ENCODE results near the gene GAPVD1. TPM values are rescaled to one million over a fixed set of nuclear protein-coding genes. Genes with fewer than 3 reads are reported as not detected.

Gene GAPVD1
- total and polyA plus RNA-seq, 2 of the 13 experiments (the other 11 are each of a cell fraction or from before 2014, with no cell fraction given) = 11.1 to 33.2 TPM

- Histone ChIP-seq H3K9ac (ENCODE audit: insufficient read depth, low read depth, low read length) (no peak overlapping the region), H2AFZ (ENCODE audit: low read length) (no peak overlapping the region), H3K27ac (ENCODE audit: extremely low read length, insufficient read depth, low read length) (no peak overlapping the region), H3K4me1 (ENCODE audit: insufficient read depth, low read length) (no peaks in the 10 kb centered on the region), H3K9me3 (ENCODE audit: low read length) (no peaks in the 10 kb centered on the region), H3K79me2 (ENCODE audit: insufficient read depth, low read length) (no peaks in the 10 kb centered on the region), H3K4me3 (replicated peaks in 1 of 3; ENCODE audit: insufficient read depth in 1 of 3, low read depth in 2 of 3, low read length in 3 of 3) (no peak overlapping the region), H3K27me3 (ENCODE audit: control insufficient read depth in 1 of 2, insufficient read depth in 2 of 2, low read length in 2 of 2) (no peaks in the 10 kb centered on the region), H3K36me3 (replicated peaks in 1 of 2; ENCODE audit: control insufficient read depth in 1 of 2, insufficient read depth in 2 of 2, low read length in 2 of 2) (peaks cover 18 to 71% of the 10 kb centered on the region in 2 experiments), H4K20me1 (ENCODE audit: insufficient read depth, low read length) (no peaks in the 10 kb centered on the region), H3K4me2 (ENCODE audit: low read depth, low read length) (no peak overlapping the region)
- ChIA-PET CTCF (ENCODE audit: low intra/inter-chr PET ratio, low total read pairs) (no interaction called here), POLR2A (no interaction called here)
- WGBS (ENCODE audit: low lambda C conversion rate) = 96% methylated on average over 3 of the region's 3 CpGs
- intact Hi-C loops (cut with micrococcal nuclease; ENCODE audit: unreplicated experiment) = no loop called here
- DNase-seq (ENCODE audit: low spot score) (no peak), ATAC-seq (no peak), FAIRE-seq (no peak)
- in situ Hi-C loops (cut with HindIII; ENCODE audit: extremely low pct_ligation_motif_present, low pct_unique_long_range_greater_than_20kb) = no loop called here
- no TSS peak for BruUV-seq (replicated peaks)
- TF ChIP-seq, protein P1, sequence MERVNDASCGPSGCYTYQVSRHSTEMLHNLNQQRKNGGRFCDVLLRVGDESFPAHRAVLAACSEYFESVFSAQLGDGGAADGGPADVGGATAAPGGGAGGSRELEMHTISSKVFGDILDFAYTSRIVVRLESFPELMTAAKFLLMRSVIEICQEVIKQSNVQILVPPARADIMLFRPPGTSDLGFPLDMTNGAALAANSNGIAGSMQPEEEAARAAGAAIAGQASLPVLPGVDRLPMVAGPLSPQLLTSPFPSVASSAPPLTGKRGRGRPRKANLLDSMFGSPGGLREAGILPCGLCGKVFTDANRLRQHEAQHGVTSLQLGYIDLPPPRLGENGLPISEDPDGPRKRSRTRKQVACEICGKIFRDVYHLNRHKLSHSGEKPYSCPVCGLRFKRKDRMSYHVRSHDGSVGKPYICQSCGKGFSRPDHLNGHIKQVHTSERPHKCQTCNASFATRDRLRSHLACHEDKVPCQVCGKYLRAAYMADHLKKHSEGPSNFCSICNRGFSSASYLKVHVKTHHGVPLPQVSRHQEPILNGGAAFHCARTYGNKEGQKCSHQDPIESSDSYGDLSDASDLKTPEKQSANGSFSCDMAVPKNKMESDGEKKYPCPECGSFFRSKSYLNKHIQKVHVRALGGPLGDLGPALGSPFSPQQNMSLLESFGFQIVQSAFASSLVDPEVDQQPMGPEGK (CRISPR knock-in tag; IDR thresholded peaks at IDR 0.05) = no peak
- no peak for TF ChIP-seq NFAT5 (CRISPR knock-in tag; IDR thresholded peaks at IDR 0.05)
- TF ChIP-seq RXRB (CRISPR knock-in tag; IDR thresholded peaks at IDR 0.05; ENCODE audit: borderline replicate concordance) = no peak
- no peak for TF ChIP-seq ZNF180 (CRISPR knock-in tag; IDR thresholded peaks at IDR 0.05; ENCODE audit: borderline replicate concordance, low read depth)
- TF ChIP-seq MYNN (CRISPR knock-in tag; IDR thresholded peaks at IDR 0.05; ENCODE audit: low read depth) = no peak
- TF ChIP-seq, protein P2, sequence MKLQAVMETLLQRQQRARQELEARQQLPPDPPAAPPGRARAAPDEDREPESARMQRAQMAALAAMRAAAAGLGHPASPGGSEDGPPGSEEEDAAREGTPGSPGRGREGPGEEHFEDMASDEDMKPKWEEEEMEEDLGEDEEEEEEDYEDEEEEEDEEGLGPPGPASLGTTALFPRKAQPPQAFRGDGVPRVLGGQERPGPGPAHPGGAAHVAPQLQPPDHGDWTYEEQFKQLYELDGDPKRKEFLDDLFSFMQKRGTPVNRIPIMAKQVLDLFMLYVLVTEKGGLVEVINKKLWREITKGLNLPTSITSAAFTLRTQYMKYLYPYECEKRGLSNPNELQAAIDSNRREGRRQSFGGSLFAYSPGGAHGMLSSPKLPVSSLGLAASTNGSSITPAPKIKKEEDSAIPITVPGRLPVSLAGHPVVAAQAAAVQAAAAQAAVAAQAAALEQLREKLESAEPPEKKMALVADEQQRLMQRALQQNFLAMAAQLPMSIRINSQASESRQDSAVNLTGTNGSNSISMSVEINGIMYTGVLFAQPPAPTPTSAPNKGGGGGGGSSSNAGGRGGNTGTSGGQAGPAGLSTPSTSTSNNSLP (IDR thresholded peaks at IDR 0.05; ENCODE audit: low read depth, low read length) = no peak
- TF ChIP-seq HHEX (CRISPR knock-in tag; IDR thresholded peaks at IDR 0.05) = no peak
- TF ChIP-seq TFE3 (CRISPR knock-in tag; IDR thresholded peaks at IDR 0.05) = no peak
- TF ChIP-seq ZSCAN20 (CRISPR knock-in tag; IDR thresholded peaks at IDR 0.05; ENCODE audit: borderline replicate concordance) = no peak
- TF ChIP-seq MXI1 (IDR thresholded peaks at IDR 0.05; ENCODE audit: borderline replicate concordance, low read depth, low read length) = no peak
- no peak for TF ChIP-seq ZBTB21 (CRISPR knock-in tag; IDR thresholded peaks at IDR 0.05)
- no peak for TF ChIP-seq ASH2L (IDR thresholded peaks at IDR 0.05; ENCODE audit: insufficient read length, low read depth, low read length)
- no peak for TF ChIP-seq GATAD2A (CRISPR knock-in tag; IDR thresholded peaks at IDR 0.05)
- TF ChIP-seq ZFP41 (CRISPR knock-in tag; IDR thresholded peaks at IDR 0.05; ENCODE audit: borderline replicate concordance) = no peak
Measured at GRCh38 chr9:125356032-125356431, 94.4 kb downstream of the GAPVD1 start.
